Fibroblast of the conjunctiva (primary cell): ENCODE data around the gene DDR2.

Source experiments
- DNase-seq: peaks from one replicate; pipeline ENCODE4 v3.0.0-alpha.2; 2010; ENCODE audit warnings: low read depth

The DDR2 gene

DNA sequence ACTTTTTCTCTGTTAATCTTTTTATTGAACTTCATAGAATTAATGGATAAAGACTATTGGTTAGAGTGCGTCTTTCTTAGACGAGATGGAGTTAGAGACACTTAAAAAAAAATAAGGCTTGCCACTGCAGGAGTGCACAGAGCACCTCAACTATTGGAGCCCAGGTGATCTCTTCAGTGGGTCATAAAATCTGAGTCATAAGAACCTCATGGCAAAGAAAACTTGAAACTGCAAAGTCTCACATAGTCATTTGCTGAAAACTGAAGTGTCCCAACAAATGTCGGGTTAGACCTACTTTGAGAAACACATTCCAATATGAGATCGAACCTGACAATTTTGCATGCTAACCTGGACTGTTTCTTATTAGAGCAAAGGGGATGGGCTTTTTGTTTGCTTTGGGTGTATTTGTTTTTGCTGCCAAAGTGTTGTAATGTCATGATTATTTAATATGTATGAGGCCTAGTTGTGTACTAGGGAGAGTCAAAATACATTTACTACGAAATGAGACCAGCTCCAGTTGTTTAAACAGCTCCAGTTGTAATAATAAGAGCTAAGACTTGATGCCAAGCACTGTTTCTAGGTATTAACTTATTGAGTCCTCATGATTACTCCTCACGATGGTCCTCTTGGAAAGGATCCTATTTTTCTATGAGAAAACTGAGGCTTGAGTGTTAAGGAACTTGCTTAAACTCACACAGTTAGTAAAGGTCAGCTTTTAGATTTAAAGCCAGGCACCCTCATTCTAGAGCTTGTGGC lies 65.1 kb downstream of the DDR2 start:
- DNase-seq = peak; percentile 62

DNA sequence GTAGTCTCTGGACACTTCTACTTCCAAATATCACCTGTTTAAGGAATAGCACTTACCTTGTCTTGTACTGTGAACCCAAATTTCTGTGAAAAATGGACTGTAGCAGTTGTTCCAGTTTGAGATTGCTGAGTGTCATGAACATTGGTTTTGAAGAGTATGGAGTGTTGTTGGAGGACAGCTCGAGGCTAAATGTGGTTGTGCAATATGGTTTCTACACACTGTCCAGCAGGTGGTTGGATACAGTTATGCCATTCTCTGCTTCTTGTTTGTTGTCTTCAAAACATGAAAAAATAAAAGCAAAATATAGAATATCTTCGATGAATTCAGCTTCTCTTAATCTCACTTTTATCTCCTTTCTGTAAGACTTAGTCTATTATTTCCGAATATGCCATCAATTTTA lies 67.1 kb downstream of the DDR2 start:
- no peak for DNase-seq

DNA sequence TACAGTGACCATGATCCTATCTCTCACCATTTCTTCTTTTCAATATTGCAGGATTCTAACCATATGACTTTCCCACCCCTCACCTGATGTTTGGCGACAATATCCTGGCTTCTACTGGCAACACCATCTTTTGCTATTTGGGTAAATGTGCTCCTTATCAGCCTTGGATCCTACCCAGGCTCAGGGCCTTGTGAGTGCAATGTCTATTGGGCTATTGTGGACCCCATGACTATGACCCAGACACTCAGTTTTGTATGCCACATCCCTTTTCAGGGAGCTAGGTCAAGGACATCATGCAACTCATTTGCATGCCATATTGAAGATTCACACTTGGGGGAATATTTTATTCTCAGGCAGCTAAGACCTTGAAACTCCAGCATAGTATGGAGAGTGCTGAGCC lies 67.9 kb downstream of the DDR2 start:
- no peak for DNase-seq

DNA sequence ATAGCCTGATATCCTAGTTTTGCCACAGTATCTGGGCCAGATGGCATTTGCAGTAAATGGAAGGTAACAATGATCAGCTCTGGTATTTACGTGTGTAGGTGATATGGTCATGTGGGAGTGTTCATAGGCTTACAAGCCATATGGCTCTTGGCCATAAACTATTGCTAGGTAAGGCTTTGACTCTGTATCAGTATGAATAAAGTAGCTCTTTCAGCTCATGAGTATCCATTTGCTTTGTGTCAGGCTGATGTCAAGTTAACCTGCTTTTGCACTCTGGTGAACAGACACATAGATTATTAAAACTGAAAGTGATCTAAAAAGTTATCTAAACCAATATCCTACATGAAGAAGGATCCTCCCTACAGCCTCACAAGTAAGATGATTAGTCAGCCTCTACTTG lies 69.0 kb downstream of the DDR2 start:
- DNase-seq = no peak

- no peak for DNase-seq
These were observed 70.4 kb downstream of the DDR2 start for GRCh38 chr1:162702628-162703027.

- peak; percentile 37 for DNase-seq
These were observed 71.4 kb downstream of the DDR2 start for GRCh38 chr1:162703708-162704107.

DNA sequence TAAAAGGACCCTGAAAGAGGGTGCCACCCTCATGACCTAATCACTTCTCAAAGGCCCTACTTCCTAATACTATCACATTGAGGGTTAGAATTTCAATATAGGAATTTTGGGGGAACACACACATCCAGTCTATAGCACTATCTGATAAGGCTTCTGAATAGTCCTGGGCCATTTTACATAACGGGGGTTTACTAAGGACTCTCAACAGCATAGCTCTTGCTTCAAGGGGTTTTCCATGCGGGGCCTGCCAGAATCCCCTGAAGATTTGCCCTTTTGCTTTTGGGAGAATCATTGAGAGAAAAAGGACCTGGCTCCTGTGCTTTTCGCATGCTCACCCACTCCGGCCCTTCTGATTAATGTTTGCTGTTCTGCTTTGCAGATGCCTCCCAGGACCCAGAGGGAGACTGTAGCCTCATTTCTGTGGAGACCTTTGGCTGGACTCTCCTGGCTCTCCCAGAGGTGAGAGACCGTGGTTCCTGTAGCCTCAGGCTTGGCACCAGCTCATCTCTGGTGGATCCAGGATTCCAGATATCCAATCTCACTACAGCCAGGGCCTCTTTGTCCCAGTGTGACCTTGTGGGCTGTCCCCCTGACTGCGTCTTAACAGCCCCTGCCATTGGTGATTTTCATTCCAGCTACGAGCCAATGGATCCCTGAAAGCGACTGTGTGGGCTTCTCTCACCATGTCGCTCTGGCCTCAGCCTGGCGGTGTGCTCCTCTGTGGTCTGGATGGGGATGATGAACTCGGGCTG lies 72.6 kb downstream of the DDR2 start:
- no peak for DNase-seq

DNA sequence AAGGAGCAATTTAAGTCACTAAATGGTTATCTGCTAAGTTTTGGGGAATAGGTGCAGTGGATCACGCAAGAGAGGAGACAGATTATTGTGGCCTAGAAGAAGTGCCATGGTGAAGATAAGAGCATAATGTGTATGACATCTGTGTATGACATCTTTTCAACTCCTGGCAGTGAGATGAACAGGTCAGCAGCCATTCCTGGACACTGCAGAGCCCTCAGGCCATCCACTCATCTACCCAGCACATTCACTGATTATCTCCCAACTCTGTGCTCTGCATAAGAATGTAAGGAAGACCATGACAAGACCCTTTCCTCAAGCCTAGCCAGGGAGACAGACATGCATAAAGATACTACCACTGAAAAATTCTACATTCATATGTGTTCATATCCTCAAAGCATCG lies 73.7 kb downstream of the DDR2 start:
- DNase-seq = no peak

DNA sequence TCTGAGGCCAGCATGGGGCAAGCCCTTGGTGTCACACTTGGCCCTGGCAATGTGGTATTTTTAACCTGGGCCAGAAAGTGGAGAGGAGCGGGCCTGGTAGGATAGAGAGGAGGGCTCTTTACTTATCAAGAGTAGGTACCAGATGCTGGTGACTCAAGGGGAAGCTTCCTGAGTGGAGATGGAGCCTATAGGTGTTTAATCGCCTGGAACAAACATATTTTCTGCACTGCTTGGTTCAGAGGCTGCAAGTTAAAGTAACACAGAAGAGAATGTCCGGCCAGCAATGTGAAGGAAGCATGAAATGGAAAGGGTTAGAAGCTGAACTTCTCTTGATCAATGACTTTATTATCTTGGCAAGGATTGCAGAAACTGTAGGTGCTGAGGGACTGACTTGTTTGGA lies 74.3 kb downstream of the DDR2 start:
- no peak for DNase-seq

GRCh38 chr1:162708286-162708685 lies 76.0 kb downstream of the DDR2 start:
- no peak for DNase-seq

- DNase-seq = no peak
These were observed 77.0 kb downstream of the DDR2 start for GRCh38 chr1:162709132-162709860.

DNA sequence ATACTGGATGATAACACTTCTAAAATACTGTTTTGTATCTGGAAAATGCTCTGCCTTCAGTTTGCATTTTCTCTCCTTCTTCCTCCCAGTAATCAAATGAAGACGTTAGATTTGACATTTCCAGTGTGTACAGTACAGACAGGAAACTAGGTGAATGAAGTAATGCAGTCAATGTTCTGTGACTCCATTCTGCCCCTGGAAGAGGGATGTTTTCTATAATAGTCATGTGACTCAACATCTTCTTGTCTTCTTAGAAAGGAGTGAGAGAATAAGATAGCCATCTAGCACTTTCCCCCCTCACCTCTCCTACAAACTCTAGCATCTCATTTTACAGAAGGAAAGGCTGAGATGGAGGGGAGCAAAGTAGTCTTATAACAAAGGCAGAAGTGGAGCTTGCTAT lies 77.6 kb downstream of the DDR2 start:
- no peak for DNase-seq

GRCh38 chr1:162710345-162710744 lies 78.1 kb downstream of the DDR2 start:
- no peak for DNase-seq

- DNase-seq = no peak
These were observed 78.7 kb downstream of the DDR2 start for GRCh38 chr1:162710780-162711465.

DNA sequence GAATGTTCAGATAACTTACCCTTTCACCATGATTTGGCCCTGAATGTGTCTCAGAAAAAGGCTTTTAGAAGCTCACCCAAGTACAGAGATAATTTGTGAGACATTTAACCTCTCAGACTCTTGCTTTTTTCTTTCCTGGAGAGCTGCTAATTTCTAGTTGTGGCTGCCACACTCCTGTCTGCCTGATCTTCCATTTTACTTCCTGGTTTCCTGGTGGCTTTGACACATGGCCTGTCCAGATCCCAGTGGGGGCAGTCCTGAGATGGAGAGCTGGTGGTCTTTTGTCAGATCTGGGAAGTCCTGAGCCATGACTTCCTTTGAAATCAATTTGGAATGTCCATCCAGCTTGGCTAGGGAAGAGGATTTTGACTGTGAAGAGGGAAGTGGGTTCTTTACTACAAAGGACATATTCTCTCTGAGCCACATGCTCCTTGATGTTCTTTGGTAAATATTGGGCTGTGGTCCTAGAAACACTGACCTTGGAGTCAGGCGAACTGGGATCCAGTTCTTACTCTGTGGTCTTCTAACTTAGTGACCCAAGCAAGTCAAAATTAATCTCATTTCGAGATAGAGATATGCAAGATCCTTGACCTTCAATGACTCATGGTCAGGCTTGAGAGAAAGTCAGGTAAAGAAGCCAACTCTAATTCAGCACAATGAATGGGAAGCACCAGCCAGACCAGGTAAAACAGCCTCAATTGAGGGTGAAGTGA lies 80.2 kb downstream of the DDR2 start:
- DNase-seq = no peak

DNA sequence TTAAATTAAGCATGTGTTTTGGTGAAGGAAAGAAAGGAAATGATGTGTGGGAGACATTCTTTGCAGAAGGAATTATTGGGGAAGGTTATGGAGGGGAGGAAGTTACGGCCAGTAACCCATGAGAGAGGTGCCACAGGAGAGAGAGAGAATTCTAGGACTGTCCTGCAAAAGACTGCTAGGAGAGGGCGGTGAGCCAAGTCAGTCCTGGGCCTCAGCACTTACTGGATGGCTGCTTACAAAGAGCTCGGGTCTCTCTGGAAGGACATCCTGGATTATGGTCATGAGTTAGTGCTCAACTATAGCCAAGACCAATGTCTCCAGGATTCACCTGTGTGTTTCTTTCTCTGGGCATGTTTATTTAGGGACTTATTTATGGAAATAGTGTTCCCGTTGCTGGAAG lies 83.9 kb downstream of the DDR2 start:
- no peak for DNase-seq

DNA sequence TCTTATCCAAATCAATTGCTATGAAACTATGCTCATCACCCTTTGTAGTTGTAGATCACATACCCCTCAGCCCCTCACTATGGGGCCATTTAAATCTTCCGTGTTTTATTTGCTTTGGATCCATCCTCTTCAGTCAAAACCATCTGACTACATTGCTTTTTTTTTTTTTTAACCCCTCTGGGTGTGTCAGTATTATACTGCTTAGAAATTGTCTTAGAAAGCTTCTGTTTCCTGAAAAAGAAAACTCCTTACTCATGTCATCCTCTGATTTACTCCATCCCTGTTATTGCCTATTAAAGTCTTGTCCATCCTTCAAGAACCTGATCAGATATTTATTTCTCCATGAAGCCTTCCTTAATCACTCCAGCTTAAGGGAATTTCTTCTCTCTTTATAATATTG lies 84.3 kb downstream of the DDR2 start:
- DNase-seq = no peak

DNA sequence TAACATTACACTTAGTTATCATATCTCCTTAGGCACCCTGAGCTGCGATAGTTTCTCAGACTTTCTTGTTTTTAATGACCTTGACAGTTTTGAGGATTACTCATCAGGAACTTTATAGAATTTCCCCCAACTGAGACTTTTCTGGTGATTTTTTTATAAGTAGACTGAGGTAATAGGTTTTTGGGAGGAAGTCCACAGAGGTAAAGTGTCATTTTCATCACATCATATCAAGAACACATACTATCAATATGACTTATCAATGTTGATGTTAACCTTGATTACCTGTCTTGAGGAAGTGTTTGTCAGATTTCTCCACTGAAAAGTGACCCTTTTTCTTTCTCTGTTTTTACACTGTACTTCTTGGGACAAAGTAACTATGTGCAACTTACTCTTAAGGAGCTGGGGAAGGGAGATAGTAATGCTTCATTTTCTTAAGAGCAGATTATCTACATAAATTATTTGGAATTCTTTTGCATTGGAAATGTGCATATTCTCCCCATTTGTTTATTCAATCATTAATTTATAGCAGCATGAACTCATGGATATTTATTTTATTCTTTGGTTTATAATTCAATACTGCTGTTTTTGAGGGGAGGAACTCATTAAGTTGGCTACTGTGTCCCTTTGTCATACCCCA lies 85.4 kb downstream of the DDR2 start:
- no peak for DNase-seq

GRCh38 chr1:162719678-162720077 lies 87.4 kb downstream of the DDR2 start:
- DNase-seq = no peak

DNA sequence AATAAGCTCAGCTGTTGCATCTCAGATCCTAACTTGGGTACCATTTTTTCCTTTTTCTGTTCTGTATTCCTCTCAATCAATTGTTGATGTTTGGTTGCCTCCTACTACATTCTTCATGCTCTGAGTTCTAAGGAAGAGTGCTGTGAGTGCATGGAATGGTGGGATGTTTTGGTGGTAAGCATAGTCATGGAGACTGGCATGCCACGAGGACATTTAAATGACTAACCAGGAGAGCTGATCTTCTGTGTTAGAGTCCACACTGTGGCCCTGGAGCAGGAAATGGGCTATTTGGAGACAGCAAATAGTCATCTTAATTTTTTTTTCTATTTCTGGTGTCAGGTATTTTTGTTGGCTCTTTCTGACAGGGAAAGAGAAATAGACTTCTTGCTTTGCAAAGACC lies 88.7 kb downstream of the DDR2 start:
- no peak for DNase-seq

GRCh38 chr1:162721471-162721870 lies 89.2 kb downstream of the DDR2 start:
- DNase-seq = no peak
